ENCODE data around the gene IRX2.

IRX2 gene

DNA sequence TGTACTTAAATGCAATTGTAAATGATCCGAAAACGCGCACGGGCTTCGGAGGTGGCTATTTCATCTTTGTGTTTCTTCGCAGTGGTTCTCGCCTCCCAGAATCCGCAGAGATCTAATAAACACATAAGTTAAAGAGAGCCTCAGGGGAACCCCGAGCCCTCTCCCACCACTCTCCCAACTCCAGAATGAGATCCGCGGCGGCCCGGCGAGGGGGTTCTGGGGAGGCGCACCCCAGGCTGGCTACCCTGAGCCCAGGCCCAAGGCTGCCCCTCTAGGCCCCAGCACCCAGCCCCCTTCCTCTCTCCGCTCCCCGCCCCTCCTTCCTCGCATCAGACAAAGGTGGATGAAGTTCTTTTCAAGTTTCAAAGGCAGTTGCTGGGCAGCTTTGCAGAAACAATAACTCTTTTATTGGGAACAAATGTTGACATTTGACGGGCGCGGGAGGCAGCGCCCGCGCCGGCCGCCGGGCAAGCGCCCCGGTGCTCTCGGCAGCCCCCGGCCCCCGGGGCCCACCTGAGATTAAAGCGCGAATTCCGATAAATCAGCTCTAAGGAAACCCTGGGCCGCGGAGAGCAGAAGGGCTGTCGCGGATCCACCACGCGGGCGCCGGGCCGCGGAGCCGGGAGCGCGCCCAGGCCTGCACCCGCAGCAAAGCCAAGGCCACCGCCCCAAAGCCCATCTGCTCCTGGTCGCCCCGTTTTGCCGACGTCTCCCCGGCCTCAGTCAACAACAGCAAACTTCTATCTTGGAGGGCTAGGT is 8.4 kb downstream of the IRX2 start:
- TF ChIP-seq, protein P1, sequence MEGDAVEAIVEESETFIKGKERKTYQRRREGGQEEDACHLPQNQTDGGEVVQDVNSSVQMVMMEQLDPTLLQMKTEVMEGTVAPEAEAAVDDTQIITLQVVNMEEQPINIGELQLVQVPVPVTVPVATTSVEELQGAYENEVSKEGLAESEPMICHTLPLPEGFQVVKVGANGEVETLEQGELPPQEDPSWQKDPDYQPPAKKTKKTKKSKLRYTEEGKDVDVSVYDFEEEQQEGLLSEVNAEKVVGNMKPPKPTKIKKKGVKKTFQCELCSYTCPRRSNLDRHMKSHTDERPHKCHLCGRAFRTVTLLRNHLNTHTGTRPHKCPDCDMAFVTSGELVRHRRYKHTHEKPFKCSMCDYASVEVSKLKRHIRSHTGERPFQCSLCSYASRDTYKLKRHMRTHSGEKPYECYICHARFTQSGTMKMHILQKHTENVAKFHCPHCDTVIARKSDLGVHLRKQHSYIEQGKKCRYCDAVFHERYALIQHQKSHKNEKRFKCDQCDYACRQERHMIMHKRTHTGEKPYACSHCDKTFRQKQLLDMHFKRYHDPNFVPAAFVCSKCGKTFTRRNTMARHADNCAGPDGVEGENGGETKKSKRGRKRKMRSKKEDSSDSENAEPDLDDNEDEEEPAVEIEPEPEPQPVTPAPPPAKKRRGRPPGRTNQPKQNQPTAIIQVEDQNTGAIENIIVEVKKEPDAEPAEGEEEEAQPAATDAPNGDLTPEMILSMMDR (IDR thresholded peaks at IDR 0.05; ENCODE audit: low read depth, low read length): no peak
- no peak for TF ChIP-seq EZH2phosphoT487 (IDR thresholded peaks at IDR 0.05; ENCODE audit: low read depth)
- Histone ChIP-seq H3K79me2 (ENCODE audit: low read length) (no peaks in the 10 kb centered on the region), H3K4me3 (ENCODE audit: low read length) (no peak overlapping the region), H3K27me3 (ENCODE audit: low read depth, low read length) (no peaks in the 10 kb centered on the region), H3K4me1 (ENCODE audit: low read length) (no peaks in the 10 kb centered on the region), H3K36me3 (replicated peaks; ENCODE audit: low read depth, low read length) (no peaks in the 10 kb centered on the region), H4K20me1 (ENCODE audit: insufficient read depth, low read length) (no peaks in the 10 kb centered on the region), H3K9me3 (ENCODE audit: insufficient read depth, low read length) (no peaks in the 10 kb centered on the region), H3K4me2 (ENCODE audit: low read length) (no peak overlapping the region), H3K27ac (ENCODE audit: low read length) (no peak overlapping the region), H2AFZ (ENCODE audit: low read depth, low read length) (no peak overlapping the region), H3K9ac (ENCODE audit: low read length) (no peak overlapping the region)

GRCh38 chr5:2741956-2742355 is 9.5 kb downstream of the IRX2 start:
- Histone ChIP-seq H3K27ac (ENCODE audit: low read length) (no peak overlapping the region), H3K9ac (ENCODE audit: low read length) (no peak overlapping the region), H3K4me2 (ENCODE audit: low read length) (no peak overlapping the region), H3K4me3 (ENCODE audit: low read length) (no peak overlapping the region), H3K9me3 (ENCODE audit: insufficient read depth, low read length) (no peaks in the 10 kb centered on the region), H4K20me1 (ENCODE audit: insufficient read depth, low read length) (no peaks in the 10 kb centered on the region), H2AFZ (ENCODE audit: low read depth, low read length) (no peak overlapping the region), H3K79me2 (ENCODE audit: low read length) (no peaks in the 10 kb centered on the region), H3K27me3 (ENCODE audit: low read depth, low read length) (no peaks in the 10 kb centered on the region), H3K4me1 (ENCODE audit: low read length) (no peaks in the 10 kb centered on the region), H3K36me3 (replicated peaks; ENCODE audit: low read depth, low read length) (no peaks in the 10 kb centered on the region)
- no peak for TF ChIP-seq EZH2phosphoT487 (IDR thresholded peaks at IDR 0.05; ENCODE audit: low read depth)
- TF ChIP-seq, protein P1 (IDR thresholded peaks at IDR 0.05; ENCODE audit: low read depth, low read length): no peak

- no peaks in the 10 kb centered on the region for H4K20me1 ChIP-seq (ENCODE audit: insufficient read depth, low read length)
- no peaks in the 10 kb centered on the region for H3K79me2 ChIP-seq (ENCODE audit: low read length)
- H3K9me3 ChIP-seq (ENCODE audit: insufficient read depth, low read length): no peaks in the 10 kb centered on the region
- H3K4me2 ChIP-seq (ENCODE audit: low read length): no peak overlapping the region
- H3K9ac ChIP-seq (ENCODE audit: low read length): no peak overlapping the region
- no peak for TF ChIP-seq EZH2phosphoT487 (IDR thresholded peaks at IDR 0.05; ENCODE audit: low read depth)
- TF ChIP-seq, protein P1 (IDR thresholded peaks at IDR 0.05; ENCODE audit: low read depth, low read length): no peak
- no peaks in the 10 kb centered on the region for H3K27me3 ChIP-seq (ENCODE audit: low read depth, low read length)
- no peak overlapping the region for H3K4me3 ChIP-seq (ENCODE audit: low read length)
- no peak overlapping the region for H2AFZ ChIP-seq (ENCODE audit: low read depth, low read length)
- no peak overlapping the region for H3K27ac ChIP-seq (ENCODE audit: low read length)
- H3K4me1 ChIP-seq (ENCODE audit: low read length): no peaks in the 10 kb centered on the region
- no peaks in the 10 kb centered on the region for H3K36me3 ChIP-seq (replicated peaks; ENCODE audit: low read depth, low read length)
These were observed 10.5 kb downstream of the IRX2 start for GRCh38 chr5:2740876-2741555.

DNA sequence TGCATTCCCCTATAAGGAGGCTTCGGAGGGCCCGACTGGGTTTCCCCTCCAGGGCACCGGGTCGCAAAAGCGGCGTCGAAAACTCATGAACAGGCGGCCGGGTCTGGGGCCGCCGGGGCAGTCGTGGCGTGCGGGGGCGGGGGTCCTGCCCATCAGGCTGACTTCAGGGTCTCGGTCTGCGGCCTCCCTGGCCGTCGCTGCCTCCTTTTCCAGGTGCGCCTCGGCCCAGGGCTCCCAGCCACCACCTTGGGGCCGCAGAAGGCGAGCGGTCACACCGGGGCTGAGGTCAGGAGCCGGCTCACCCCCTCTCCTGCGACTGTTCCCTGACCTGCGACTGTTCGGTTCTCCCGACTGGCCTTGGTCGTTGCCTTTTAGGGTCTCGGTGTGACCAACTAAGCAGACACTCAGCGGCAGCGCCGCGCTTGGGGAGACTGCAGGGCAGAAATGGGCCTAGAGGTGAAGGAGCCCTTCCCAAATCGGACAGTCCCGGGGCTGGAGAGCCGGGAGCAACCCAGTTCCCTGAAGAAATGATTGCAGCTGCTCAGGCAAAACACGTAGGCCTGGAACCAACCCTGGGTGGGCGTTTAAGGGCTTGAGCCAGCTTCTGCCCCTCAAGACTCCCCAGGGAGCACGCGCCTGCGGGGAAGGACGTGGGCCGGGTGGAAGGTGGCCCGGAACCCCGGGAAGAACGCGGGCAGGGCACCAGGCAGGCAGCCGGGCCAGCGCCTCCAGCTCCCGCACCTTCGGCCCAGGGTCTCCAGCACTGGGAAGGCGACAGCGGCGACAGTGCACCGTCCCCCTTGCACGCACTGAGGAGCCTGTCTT is 11.2 kb downstream of the IRX2 start:
- no peaks in the 10 kb centered on the region for H4K20me1 ChIP-seq (ENCODE audit: insufficient read depth, low read length)
- H3K9ac ChIP-seq (ENCODE audit: low read length): no peak overlapping the region
- no peaks in the 10 kb centered on the region for H3K4me1 ChIP-seq (ENCODE audit: low read length)
- no peak overlapping the region for H3K4me2 ChIP-seq (ENCODE audit: low read length)
- H3K36me3 ChIP-seq (replicated peaks; ENCODE audit: low read depth, low read length): no peaks in the 10 kb centered on the region
- H3K4me3 ChIP-seq (ENCODE audit: low read length): no peak overlapping the region
- TF ChIP-seq, protein P1 (IDR thresholded peaks at IDR 0.05; ENCODE audit: low read depth, low read length): no peak
- TF ChIP-seq EZH2phosphoT487 (IDR thresholded peaks at IDR 0.05; ENCODE audit: low read depth): no peak
- no peak overlapping the region for H2AFZ ChIP-seq (ENCODE audit: low read depth, low read length)
- no peaks in the 10 kb centered on the region for H3K27me3 ChIP-seq (ENCODE audit: low read depth, low read length)
- no peaks in the 10 kb centered on the region for H3K79me2 ChIP-seq (ENCODE audit: low read length)
- no peak overlapping the region for H3K27ac ChIP-seq (ENCODE audit: low read length)
- no peaks in the 10 kb centered on the region for H3K9me3 ChIP-seq (ENCODE audit: insufficient read depth, low read length)

Measured in OCI-LY3 (cell line).